ENCODE results near the gene SYT12.

The SYT12 gene

DNA sequence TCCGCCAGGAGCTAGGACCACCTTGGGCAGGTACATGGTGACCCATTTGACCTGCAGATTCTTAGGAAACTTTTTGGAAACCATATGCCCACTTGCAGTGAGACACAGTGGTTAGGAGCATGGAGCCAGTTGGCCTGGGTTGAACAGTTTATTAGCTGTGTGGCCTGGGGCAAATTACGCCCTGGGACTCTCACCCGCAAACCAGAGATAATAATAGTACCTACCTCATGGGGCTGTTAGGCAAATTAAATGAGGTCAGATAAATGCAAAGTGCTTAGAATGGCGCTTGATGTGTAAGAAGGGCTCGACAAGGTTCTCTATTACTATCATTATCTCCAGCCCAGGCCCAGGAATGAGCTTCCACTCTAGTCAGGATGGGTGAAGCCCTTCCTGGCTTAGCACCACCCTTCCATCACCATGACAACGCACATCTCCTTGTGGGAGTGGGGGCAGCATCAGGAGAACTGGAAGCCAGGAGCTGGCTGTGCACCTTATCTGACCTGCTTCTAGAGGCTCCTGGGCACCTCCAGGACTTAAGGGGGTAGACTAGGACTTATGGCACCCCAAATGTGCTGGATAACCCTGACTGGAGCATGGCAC, 5.1 kb downstream of the SYT12 start:
- DNase-seq (ENCODE audit: low read depth in 3 of 3) = no peak

DNA sequence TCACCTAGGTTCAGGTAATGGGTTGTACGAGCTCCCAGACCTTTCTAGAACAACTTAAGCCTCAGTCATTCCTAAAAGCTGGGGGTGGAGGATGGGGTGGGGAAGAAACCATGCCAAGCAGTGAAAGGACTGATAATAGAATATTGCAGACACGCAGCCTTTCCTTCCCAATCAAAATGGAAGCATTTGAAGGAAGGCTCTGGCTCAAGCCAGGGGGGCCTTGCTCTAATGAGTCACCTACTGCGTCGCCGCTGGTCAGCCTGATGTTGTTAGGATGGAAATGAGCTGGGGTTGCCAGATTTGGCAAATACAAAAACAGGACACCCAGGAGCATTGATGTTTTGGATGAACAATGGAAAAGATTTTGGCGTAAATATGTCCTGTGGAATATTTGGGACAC, 6.2 kb downstream of the SYT12 start:
- no peak for DNase-seq (ENCODE audit: low read depth in 3 of 3)

DNA sequence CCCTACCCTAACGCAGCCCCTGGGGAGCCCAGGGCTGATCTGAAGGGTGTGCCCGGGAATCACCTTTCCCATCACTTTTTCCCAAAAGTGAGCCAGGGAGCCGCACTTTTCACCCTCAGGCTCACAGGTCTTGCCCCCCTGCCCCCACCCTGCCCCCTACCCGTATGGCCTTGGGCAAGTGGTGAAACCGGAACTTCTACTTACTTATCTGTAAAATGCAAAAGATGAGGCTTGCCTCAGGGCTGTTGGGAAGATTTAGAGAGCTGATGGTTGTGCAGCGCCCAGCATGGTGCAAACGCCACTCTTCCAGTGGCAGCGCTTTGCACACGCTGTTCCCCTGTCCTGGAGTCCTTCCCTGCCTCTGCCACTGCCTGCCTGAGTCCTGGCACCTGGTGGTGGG, 8.0 kb downstream of the SYT12 start:
- DNase-seq (ENCODE audit: low read depth in 3 of 3) = no peak

DNA sequence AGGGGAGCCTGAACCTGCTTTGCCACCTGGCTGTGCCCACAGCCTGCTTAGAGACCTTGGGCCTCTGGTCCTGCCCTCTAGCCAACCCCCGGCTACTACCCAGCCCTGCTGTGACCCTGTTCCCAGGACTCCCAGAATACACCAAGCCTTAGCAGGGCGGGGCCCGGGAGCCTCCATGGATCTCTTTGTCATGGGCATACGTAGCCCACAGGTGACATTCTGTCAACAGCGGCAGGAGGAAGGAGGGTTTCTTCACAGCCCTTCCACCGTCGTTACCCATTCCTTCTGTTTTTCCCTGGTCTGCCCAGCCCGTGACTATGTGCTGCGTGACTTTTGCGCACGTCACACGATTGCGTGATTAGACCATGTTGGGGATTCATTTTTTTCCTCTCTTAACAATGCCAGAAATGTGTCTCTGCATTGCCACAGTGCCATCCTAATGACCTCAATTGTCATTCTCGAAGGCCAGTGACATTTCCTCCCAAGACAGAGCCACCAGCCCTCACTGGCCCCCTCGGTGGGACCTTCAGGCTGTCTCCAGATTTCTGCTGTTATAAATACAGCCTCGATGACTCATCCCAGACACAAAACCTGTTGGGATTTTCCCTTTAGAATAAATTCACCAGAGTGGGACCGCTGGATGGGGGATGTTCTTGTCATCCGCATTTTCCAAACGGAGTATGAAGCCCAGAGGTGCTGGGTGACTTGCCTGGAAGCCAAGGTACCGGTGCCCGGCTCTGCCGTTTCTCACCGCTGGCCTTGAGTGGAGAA, 9.0 kb downstream of the SYT12 start:
- no peak for DNase-seq (ENCODE audit: low read depth in 3 of 3)

DNA sequence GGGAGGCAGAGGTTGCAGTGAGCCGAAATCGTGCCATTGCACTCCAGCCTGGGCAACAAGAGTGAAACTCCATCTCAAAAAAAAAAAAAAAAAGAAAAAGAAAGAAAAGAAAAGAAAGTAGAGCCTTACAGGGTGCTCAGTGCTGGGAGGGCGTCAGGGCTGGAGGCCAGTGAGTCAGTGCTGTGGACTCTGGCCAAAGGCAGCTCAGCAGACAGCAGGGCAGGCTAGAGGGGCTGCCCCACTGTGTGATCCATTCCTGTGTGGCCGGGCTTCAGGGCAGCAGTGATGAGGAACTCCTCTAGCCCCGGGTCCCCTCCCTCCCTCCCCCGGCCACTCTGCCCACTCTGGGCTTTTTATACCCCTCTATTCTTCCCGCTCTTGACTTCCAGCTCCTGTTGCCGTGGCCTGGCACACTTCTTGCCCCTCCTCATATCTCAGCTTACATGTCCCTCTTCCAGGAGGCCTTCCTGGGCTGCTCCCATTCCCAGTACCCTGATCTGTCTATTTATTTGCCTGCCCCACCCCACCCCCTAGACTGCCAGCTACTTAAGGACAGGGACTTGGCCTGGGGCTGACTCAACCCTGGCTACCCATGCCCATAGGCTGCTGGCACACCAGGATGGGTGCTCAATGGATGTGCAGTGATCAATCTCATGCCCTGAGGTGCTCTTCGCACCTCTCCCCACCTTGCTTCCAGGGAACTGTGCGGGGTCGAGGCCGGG, 10.1 kb downstream of the SYT12 start:
- no peak for DNase-seq (ENCODE audit: low read depth in 3 of 3)

DNA sequence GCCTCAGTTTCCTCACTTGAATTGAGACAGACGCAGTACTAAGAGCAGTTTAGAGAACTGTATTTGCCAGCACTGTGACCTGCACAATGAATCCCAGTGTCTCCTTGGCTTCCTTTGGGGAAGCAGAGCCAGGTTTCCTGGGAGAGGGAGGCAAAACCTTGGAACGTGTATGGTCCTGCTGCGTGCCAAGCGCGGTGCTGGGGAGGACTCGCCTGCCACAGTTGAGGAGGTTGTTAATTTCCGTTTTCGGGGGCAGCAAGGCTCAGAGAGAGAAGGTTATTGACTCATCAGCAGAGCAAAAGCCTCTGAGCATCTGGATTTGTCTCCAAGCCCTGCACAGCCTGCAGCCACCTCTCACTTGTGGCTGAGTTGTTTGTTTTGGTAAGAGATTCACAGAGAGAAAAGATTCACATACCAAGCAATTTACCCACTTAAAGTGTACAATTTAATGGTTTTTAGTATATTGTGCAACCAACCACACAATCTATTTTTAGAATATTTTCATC, 10.8 kb downstream of the SYT12 start:
- DNase-seq (ENCODE audit: low read depth in 3 of 3) = no peak

DNA sequence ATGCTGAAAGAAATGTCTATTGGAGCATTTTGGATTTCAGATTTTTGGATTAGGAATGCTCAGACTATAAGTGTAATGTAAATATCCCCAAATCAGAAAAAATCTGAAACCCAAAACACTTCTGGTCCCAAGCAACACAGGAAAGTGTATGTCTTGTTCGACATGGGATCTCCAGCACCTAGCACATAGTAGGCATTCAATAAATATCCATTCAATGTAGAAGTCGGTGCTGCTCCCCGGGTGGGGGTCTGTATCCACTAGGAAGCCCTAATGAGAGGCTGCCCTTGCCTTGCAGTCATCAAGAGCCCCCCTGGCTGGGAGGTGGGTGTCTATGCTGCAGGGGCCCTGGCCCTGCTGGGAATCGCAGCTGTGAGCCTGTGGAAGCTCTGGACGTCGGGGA, 11.4 kb downstream of the SYT12 start:
- no peak for DNase-seq (ENCODE audit: low read depth in 3 of 3)

DNA sequence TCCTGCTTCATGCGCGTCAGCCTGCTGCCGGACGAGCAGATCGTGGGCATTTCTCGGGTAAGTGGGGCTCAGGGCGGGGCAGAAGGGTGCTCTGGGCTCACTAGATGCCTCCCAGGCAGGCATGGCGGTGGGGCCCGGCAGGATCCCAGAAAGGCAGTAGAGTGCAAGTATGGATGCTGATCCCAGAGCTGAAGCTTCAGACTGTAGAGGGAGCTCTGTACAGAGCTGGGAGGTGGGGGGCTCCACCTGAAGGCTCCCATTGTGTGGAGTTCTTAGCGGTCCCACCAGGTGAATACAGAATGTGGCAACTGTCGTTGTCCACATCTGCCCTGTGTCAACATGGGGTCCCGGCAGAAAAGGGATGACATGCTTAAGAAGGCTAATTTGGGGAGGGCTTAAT, 17.2 kb downstream of the SYT12 start:
- DNase-seq (ENCODE audit: low read depth in 3 of 3) = no peak

DNA sequence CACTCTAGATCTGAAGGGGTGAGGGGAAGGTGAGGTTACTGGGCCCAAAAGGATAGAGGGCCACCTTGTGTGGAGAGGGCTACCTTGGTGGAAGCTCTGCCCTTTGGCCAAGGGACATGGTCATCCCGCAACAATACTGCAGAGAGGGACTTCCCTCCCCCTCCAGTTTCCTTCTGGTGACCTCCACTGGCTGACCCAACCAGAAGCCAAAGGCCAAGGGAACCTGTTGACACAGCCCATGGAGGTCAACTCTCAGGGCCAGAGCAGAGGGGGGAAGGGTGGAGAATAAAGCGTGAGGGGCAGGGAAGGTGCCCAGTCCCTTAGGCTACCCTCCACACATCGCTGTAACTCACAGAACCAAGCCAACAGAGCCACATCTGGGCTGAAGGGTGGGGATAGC, 18.7 kb downstream of the SYT12 start:
- DNase-seq (ENCODE audit: low read depth in 3 of 3) = no peak

DNA sequence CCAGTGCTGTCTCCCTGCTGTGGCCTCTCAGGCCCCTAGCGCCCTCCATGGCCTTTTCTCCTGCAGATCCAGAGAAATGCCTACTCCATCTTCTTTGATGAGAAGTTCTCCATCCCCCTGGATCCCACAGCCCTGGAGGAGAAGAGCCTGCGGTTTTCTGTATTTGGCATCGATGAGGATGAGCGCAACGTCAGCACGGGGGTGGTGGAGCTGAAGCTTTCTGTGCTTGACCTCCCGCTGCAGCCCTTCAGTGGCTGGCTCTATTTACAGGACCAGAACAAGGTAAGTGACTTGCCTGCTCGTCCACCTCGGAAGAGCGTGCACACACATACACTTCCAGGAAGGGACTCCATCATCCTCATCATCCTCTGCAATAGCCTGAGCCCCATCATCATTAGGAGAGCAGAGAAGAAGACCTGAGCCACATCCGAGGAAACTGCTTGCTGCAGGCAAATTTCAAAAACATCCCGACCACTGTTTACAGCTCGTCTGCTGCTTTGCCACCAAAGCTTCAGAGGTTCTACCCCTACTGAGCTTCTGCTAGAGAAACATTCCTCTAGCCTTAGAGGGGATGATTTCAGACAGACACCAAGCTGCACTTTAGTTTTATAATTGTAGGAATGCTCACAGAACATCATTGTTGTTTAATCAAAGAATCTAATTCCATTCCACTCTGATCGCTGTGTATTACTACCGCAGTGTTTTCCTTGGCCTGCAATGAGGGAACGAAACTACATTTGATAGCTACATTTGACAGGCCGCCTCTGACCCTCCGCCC, 20.8 kb downstream of the SYT12 start:
- DNase-seq (ENCODE audit: low read depth in 3 of 3) = no peak

DNA sequence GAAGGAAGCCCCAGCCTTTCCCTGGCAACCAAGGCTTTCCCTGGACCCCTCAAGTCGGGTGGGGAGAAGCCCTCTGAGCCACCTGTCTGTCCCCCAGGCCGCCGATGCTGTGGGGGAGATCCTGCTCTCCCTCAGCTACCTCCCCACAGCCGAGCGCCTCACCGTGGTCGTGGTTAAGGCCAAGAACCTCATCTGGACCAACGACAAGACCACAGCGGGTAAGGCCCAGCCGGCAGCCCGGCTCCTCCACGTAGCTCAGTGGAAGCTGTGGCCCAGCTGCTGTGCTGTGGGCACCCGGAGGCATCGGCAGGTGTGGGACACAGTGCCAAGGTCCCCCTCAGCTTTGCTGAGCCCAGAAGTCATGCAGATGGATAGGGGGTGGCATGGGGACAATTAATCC, 21.6 kb downstream of the SYT12 start:
- DNase-seq (ENCODE audit: low read depth in 3 of 3) = no peak

DNA sequence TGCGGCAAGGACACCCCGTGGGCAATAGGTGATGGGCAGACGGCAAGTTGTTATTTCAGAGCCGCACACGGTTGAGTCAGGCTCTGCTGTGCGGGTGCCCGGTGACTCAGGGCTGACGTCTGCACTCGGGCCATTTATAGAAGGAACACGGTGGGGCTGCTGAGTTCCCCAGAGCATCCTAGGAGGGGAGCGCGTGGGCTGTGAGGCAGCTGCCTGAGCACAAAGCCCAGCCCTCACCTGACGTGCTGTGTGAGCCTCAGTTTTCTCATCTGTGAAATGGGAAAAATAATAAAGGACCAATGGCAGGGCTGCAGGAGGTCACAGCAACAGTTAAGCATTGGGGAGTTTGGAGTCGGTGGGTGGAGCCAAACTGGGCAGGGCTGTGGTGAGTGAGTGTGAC, 22.4 kb downstream of the SYT12 start:
- no peak for DNase-seq (ENCODE audit: low read depth in 3 of 3)

DNA sequence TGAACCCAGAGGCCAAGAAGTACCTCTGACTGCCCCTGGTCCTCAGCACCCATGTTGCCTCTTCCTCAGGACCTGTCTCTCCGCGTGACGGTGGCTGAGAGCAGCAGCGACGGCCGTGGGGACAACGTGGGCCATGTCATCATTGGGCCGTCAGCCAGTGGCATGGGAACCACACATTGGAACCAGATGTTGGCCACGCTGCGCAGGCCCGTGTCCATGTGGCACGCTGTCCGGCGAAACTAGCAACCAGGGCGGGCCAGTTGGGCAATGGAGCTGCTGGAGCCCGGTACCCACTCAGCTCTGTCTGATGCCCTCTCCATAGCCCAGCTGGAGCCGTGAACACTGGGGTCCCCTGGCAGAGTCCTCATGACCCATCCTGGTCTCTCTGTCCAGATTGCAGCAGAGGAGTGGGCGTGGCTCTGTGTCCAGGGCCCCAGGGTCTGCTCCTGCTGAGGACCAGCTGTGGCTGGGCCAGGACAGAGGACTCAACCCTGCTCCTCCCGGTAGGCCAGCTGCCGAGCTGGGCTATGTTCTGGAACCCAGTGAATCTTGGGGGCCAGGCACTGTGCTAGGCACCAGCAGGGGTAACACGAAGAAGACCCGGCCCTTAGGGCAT, 25.7 kb downstream of the SYT12 start:
- DNase-seq (ENCODE audit: low read depth in 3 of 3) = no peak

DNA sequence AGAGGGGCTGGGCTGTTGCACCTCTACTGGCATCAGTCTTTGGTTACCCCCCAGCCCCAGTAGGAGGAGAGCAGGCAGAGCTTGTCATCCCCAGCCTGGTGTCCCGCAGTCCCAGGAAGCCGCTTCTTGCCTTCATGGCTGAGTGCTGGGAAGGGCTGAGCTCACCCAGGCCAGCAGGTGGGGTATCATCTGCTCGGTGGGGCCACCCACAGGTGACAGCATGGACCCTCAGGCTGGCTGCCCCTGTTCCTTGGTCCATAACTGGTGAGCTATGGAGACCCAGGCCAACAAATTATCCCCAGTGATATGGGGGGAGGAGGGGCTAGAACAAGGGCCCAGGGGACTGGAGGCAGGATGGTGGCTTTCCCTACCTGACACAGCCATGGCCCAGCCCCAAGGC, 27.2 kb downstream of the SYT12 start:
- no peak for DNase-seq (ENCODE audit: low read depth in 3 of 3)

DNA sequence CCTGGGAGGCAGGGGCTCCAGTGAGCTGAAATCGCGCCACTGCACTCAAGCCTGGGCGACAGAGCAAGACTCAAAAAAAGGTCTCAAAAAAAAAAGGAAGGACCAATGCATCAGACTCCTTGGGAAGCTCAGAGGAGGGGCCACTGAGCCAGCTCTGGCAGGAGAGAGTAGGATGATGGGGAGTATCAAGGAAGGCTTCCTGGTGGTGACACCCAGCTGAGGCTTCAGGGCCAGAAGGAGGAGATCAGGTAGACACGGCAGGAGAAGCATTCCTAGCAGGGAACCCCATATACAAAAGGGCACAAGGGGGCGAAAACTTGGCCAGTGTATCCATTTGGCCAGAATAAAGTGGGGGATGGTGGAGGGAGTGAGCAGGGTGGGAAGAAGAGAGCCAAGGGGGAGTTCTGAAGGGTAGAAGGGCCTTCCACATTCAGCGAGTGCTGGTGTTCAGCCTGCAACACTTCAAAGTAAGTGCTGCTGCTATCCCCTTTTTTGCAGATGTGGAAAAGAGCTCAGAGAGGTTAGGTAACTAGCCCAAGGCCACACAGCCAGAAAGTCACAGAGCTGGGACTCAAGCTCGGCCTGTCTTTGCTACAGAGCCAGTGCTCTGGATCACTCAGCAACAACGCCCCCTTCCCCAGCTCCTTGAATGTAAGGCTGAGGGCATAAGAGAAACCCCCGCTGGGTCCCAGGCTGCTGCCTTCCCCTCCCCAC, 28.4 kb downstream of the SYT12 start:
- DNase-seq (ENCODE audit: low read depth in 3 of 3) = no peak

DNA sequence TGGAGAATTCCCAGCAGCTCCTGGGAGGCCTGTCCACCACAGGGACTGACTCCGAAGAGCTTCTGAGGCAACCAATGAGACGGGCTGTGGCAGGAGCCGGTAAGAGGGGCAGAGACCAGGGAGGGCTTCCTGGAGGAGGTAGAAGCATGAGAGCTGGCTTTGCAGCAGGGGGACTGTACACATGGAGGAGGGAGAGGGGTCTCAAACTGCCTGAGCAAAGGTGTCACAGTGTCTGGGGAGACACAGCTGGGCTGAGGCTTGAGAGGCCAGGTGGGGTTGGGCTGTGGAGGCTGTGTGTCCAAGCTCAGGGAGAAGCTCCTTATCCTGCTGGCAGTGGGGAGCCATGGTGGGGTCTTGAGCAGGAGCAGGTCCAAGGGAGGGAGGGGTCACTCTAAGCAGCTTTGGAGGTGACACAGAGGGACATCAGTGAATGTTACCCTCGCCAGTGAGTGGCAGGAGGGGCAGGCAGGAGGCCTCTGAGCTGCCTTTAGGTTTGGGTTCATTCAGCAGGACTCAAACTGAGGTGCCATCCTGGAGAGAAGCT, 29.1 kb downstream of the SYT12 start:
- no peak for DNase-seq (ENCODE audit: low read depth in 3 of 3)

DNA sequence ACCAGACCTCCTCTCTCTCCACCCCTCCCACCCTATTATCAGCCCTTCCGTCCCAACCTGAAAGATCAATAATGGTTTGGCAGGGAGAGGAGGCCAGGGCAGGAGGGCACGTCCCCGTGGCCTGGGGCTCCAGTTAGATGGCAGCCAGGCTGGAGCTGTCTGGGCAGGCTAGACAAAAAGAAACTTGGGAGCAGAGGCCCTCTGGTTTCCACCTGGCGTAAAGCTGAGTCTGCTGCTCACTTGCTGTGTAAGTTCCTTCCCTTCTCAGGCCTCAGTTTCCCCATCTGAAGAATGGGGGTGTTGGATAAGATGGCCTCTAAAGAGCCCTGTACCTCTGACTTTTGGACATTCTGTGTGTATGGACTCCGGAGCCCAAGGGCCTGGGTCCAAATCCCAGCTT, 30.0 kb downstream of the SYT12 start:
- no peak for DNase-seq (ENCODE audit: low read depth in 3 of 3)

DNA sequence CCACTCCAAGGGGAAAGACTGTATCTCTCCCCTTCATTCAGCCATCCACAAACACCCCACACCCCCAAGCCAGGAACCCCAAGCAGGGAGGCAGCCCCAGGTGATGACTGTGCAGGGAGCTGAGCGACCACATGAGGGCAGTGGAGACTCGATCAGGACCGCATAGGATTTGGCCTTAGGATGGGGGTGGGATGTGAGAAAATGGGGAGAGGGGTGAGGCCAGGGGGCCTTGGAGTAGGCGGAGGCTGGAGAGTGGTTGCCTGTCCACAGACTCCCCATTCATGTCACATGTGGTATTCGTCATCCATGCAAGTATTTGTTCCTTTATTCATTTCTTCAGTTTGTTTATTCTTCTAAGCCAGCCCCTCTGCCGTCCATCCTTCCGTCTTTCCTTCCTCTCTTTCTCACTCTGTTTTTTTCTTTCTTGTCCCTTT, 31.0 kb downstream of the SYT12 start:
- peak in 1 of 3 experiments; percentile 6 for DNase-seq (ENCODE audit: low read depth in 3 of 3)

DNA sequence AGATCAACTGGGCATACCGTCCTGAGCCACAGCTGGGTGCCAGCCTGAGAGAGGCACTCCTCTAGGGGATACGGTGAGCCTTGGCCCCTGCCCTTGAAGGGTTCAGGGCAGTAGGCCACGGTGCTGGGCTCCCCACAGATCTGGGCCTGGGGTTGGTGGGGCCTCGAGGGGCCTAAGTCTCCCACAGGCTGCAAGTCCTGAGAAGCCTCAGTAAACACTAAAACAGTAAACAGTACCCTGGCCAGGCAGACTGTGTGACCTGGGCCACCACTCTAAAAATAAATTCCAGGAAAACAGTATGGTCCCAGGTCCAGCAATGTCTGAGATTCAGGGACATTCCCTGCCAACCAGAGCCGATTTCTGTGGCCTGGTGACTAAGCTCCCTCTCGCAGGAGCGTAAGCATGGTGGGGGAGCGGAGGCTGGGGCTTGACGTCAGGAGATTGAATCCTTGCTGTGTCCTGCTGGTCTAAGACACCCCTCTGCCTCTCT, 31.5 kb downstream of the SYT12 start:
- no peak for DNase-seq (ENCODE audit: low read depth in 3 of 3)

DNA sequence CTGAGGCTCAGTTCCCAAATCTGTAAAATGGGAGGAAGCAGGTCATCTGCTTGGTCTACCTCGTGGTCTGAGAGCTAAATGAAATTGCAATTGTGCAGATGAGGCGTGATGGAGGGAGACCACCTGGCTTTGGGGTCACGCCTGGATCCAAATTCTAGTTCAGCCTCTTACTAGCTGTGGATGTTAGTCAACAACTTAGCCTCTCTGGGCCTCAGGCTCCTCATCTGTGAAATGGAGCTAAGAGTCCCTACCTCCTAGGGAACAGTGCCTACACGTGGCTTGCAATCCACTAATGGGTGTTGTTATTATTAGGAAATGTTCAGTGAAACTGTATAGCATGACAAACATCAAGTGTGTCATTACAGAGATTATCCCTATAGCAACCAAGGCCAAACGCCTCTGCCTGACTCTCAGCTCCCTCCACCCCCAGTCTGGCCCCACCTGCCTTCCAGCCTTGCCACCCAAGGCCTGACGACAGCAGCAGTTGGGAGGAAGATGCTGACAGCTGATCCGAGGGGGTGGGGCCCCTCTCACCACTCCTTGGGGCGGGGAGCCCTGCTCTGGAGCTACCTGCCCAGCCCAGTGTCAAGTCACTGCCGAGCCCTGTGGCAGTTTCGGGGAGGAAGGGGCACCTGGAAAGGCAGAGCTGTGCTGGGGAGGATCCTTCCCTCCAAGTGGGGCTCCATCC, 32.0 kb downstream of the SYT12 start:
- DNase-seq (ENCODE audit: low read depth in 3 of 3) = no peak

Data from stimulated activated CD4-positive, alpha-beta T cell treated with anti-CD3 and anti-CD28 coated beads, TNF-alpha, amount 100 ng/mL, for 4 hours (primary cell).